GM19238 (cell line): ENCODE measurements around the gene HSD3B2.
"Not testable (repeated sequence)": the region's sequence is repeated elsewhere in the genome, so short reads cannot be mapped to it uniquely, and the experiment has no call there.

Source experiments
- DNase-seq: peaks from one replicate; pipeline ENCODE4 v3.0.0; 2011; ENCODE audit warnings: low spot score; ENCODE audit not compliant: insufficient read length

Gene HSD3B2

GRCh38 chr1:119414950-119415349 lies at the start of gene HSD3B2:
TSS of gene HSD3B2 (plus strand) at chr1:119415150. CDS start at chr1:119415420, 270 bp downstream.
- DNase-seq = no peak

- DNase-seq = no peak
Observed at GRCh38 chr1:119366424-119366823, 48.5 kb upstream of the HSD3B2 start.

- DNase-seq = peak; percentile 11
Observed at GRCh38 chr1:119367432-119368124, 47.4 kb upstream of the HSD3B2 start.

- DNase-seq = no peak
Observed at GRCh38 chr1:119368554-119368953, 46.4 kb upstream of the HSD3B2 start, which contains the start of gene HAO2. TSS of gene HAO2 (plus strand) at chr1:119368785. CDS start at chr1:119381086, 12,301 bp downstream.

- no peak for DNase-seq
Observed at GRCh38 chr1:119370748-119371147, 44.2 kb upstream of the HSD3B2 start.

GRCh38 chr1:119371815-119372214 lies 43.1 kb upstream of the HSD3B2 start:
- DNase-seq = no peak

GRCh38 chr1:119372503-119373086 lies 42.4 kb upstream of the HSD3B2 start:
- DNase-seq = peak; percentile 30

GRCh38 chr1:119373465-119373864 lies 41.5 kb upstream of the HSD3B2 start:
- no peak for DNase-seq

- no peak for DNase-seq
Observed at GRCh38 chr1:119374208-119374874, 40.6 kb upstream of the HSD3B2 start.

- DNase-seq = no peak
Observed at GRCh38 chr1:119375366-119375765, 39.6 kb upstream of the HSD3B2 start.

- no peak for DNase-seq
Observed at GRCh38 chr1:119376594-119376993, 38.4 kb upstream of the HSD3B2 start.

- not testable (repeated sequence) for DNase-seq
Observed at GRCh38 chr1:119377594-119377993, 37.4 kb upstream of the HSD3B2 start.

GRCh38 chr1:119379117-119379516 lies 35.8 kb upstream of the HSD3B2 start:
- no peak for DNase-seq

GRCh38 chr1:119380304-119380703 lies 34.6 kb upstream of the HSD3B2 start:
- no peak for DNase-seq

- no peak for DNase-seq
Observed at GRCh38 chr1:119380983-119381662, 33.8 kb upstream of the HSD3B2 start.

GRCh38 chr1:119384591-119384990 lies 30.4 kb upstream of the HSD3B2 start:
- no peak for DNase-seq

GRCh38 chr1:119385650-119386049 lies 29.3 kb upstream of the HSD3B2 start:
- no peak for DNase-seq

- no peak for DNase-seq
Observed at GRCh38 chr1:119387858-119388257, 27.1 kb upstream of the HSD3B2 start.

GRCh38 chr1:119388450-119388849 lies 26.5 kb upstream of the HSD3B2 start:
- DNase-seq = no peak

GRCh38 chr1:119390526-119390925 lies 24.4 kb upstream of the HSD3B2 start:
- DNase-seq = no peak

- DNase-seq = no peak
Observed at GRCh38 chr1:119391749-119392148, 23.2 kb upstream of the HSD3B2 start.

- no peak for DNase-seq
Observed at GRCh38 chr1:119394085-119394484, 20.9 kb upstream of the HSD3B2 start.
